Colonic mucosa (tissue), 4 donors: ENCODE data around the gene RPS6KB2. TPM values are rescaled to one million over a fixed set of nuclear protein-coding genes. Genes with fewer than 3 reads are reported as not detected.

Experiments used
- DNase-seq: peaks from one replicate; pipeline ENCODE4 v3.0.0-alpha.2; 2020
- H3K27ac ChIP-seq: fragments of 200-600 bp; one replicate; pipeline ENCODE4 v1.8.0; 2021
- H3K27me3 ChIP-seq: fragments of 200-600 bp; one replicate; pipeline ENCODE4 v1.8.0; 2021
- H3K36me3 ChIP-seq: fragments of 200-600 bp; one replicate; pipeline ENCODE4 v1.8.0; 2021
- H3K4me1 ChIP-seq: fragments of 200-600 bp; one replicate; pipeline ENCODE4 v1.8.0; 2021; ENCODE audit warnings: mild to moderate bottlenecking
- H3K4me3 ChIP-seq: fragments of 200-600 bp; one replicate; pipeline ENCODE4 v1.8.0; 2021
- H3K9ac ChIP-seq, 2 donors: one replicate each; pipeline ENCODE4 v1.7.0; 2013; ENCODE audit warnings: control low read depth in 2 of 2, low read depth in 2 of 2, low read length in 2 of 2
- H3K9me3 ChIP-seq: fragments of 200-600 bp; one replicate; pipeline ENCODE4 v1.8.0; 2021
- CTCF ChIP-seq: fragments of 200-600 bp; IDR thresholded peaks from one replicate; pipeline ENCODE4 v1.8.0; 2022; ENCODE audit warnings: antibody characterized with exemption, mild to moderate bottlenecking
- intact Hi-C: fragments of 100-400 bp; cut with DNase I; formaldehyde crosslinking; loops from one replicate; pipeline ENCODE4 v1.14.1; 2022
- total RNA-seq, 2 donors: library from RNA; stranded (reverse); fragmentation: NEBNext Ultra II Directional in 1 of 2; extraction: Animal tissue kit (Norgen Biotek cat#: 25700) in 1 of 2; gene quantifications; one replicate each; pipeline ENCODE4 v1.2.1, GENCODE V29; 2021
- donor health status: healthy.
- donor health status: DM: no; HTN: no; CAD: no.
- donor health status: DM: no; HTN: no; CAD: no.

RPS6KB2 gene
- total RNA-seq, 2 donors from 2014 or later = 38.3 to 70.4 TPM

GRCh38 chr11:67468056-67468455, 39.8 kb downstream of the RPS6KB2 start:
- H3K27ac ChIP-seq = peak overlapping the region; percentile 90
- peak overlapping the region; percentile 97 for H3K4me3 ChIP-seq
- DNase-seq = peak; percentile 87
- peaks cover 18% of the 10 kb centered on the region for H3K4me1 ChIP-seq
- no peaks in the 10 kb centered on the region for H3K9me3 ChIP-seq
- H3K36me3 ChIP-seq = no peaks in the 10 kb centered on the region
- peak overlapping the region; percentile 75 to 94 for H3K9ac ChIP-seq
- H3K27me3 ChIP-seq = no peaks in the 10 kb centered on the region
- TF ChIP-seq CTCF = no peak
- intact Hi-C loops = no loop called here

GRCh38 chr11:67468456-67468758, 40.1 kb downstream of the RPS6KB2 start:
- no peak for DNase-seq
- peaks cover 18% of the 10 kb centered on the region for H3K4me1 ChIP-seq
- no peaks in the 10 kb centered on the region for H3K27me3 ChIP-seq
- peak overlapping the region; percentile 97 for H3K4me3 ChIP-seq
- H3K36me3 ChIP-seq = no peaks in the 10 kb centered on the region
- H3K9me3 ChIP-seq = no peaks in the 10 kb centered on the region
- TF ChIP-seq CTCF = no peak
- intact Hi-C loops = no loop called here
- peak overlapping the region; percentile 90 for H3K27ac ChIP-seq
- H3K9ac ChIP-seq = peak overlapping the region; percentile 75 to 94

- H3K9ac ChIP-seq = peak within 1 kb of the TSS; percentile 75 to 94
- TF ChIP-seq CTCF = peak; percentile 26
- no peaks in the 10 kb centered on the region for H3K27me3 ChIP-seq
- peaks cover 15% of the 10 kb centered on the region for H3K4me1 ChIP-seq
- H3K9me3 ChIP-seq = no peaks in the 10 kb centered on the region
- H3K4me3 ChIP-seq = peak within 1 kb of the TSS; percentile 97
- H3K27ac ChIP-seq = peak within 1 kb of the TSS; percentile 90
- no peaks in the 10 kb centered on the region for H3K36me3 ChIP-seq
- DNase-seq = peak; percentile 92
- intact Hi-C loops = no loop called here
Observed at GRCh38 chr11:67468759-67469507, 40.6 kb downstream of the RPS6KB2 start, which contains the start of gene TMEM134. TMEM134 (minus strand) TSS chr11:67469251; CDS start chr11:67469192, 59 bp downstream.

- intact Hi-C loops = no loop called here
- peak overlapping the region; percentile 70 to 88 for H3K9ac ChIP-seq
- H3K4me1 ChIP-seq = peaks cover 13% of the 10 kb centered on the region
- DNase-seq = no peak
- no peaks in the 10 kb centered on the region for H3K9me3 ChIP-seq
- peak overlapping the region; percentile 90 for H3K27ac ChIP-seq
- H3K4me3 ChIP-seq = peak overlapping the region; percentile 97
- TF ChIP-seq CTCF = peak; percentile 1
- no peaks in the 10 kb centered on the region for H3K36me3 ChIP-seq
- H3K27me3 ChIP-seq = no peaks in the 10 kb centered on the region
Observed at GRCh38 chr11:67469508-67469811, 41.2 kb downstream of the RPS6KB2 start.

GRCh38 chr11:67470337-67471002, 42.2 kb downstream of the RPS6KB2 start:
- Histone ChIP-seq H3K27ac (no peak overlapping the region), H3K9ac (no peak overlapping the region), H3K4me3 (no peak overlapping the region), H3K27me3 (no peaks in the 10 kb centered on the region), H3K36me3 (no peaks in the 10 kb centered on the region), H3K9me3 (no peaks in the 10 kb centered on the region), H3K4me1 (peaks cover 10% of the 10 kb centered on the region)
- DNase-seq = no peak
- intact Hi-C loops = no loop called here
- no peak for TF ChIP-seq CTCF
